Activated CD8-positive, alpha-beta memory T cell treated with anti-CD3 and anti-CD28 coated beads for 36 hours (primary cell): ENCODE results near the gene KRT16. TPM values are rescaled to one million over a fixed set of nuclear protein-coding genes. Genes with fewer than 3 reads are reported as not detected.
"Not testable (repeated sequence)": the region's sequence is repeated elsewhere in the genome, so short reads cannot be mapped to it uniquely, and the experiment has no call there.

Experiments
- CTCF ChIA-PET: fragments of 350-600 bp; sonication (Branson Sonifier 250); formaldehyde crosslinking; loops from one replicate; lab custom pipeline; 2021; ENCODE audit warnings: antibody characterized with exemption; lab: Charles Lee
- POLR2A ChIA-PET: fragments of 350-600 bp; sonication (Branson Sonifier 250); formaldehyde crosslinking; loops from one replicate; lab custom pipeline; 2021; ENCODE audit warnings: antibody characterized with exemption; lab: Charles Lee
- total RNA-seq, 2 experiments: library from RNA; stranded (reverse); gene quantifications; one replicate each; pipeline ENCODE4 v1.2.3, GENCODE V29; 2021

The KRT16 gene
- total RNA-seq, 2 experiments from 2014 or later, result not detected

DNA sequence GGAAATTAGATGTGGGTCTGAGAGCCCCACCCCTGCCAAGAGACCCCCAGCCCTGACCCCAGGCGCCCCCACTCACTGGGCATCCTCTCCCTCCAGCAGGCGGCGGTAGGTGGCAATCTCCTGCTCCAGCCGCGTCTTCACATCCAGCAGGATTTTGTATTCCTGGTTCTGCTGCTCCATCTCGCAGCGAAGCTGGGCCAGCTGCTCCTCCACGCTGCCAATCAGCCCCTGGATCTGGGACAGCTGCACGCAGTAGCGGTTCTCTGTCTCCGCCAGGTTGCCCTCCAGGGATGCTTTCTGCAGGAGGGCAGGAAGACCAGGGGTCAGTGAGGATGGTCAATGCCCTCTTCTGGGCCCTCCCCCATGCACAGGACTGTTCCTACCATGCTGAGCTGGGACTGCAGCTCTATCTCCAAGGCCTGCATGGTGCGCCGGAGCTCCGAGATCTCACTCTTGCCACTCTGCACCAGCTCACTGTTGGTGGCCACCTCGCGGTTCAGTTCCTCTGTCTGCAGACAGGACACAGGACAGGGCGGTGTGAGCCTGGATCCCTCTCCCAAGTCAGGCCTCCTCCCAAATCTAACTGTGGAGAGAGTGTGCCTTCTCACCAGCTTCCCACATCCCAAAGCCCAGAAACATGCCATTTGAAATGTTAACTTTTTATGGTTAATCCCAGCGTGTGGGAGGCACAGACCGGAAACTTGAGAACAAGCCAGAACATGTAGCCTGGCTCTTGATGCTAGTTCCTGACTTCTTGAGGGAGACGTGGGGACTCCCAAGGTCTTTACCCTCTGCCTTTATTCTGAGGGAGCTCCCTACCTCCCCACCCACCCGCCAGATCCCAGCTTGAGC lies 8.2 kb upstream of the KRT16 start:
- CTCF ChIA-PET, result no interaction called here
- POLR2A ChIA-PET, result no interaction called here

DNA sequence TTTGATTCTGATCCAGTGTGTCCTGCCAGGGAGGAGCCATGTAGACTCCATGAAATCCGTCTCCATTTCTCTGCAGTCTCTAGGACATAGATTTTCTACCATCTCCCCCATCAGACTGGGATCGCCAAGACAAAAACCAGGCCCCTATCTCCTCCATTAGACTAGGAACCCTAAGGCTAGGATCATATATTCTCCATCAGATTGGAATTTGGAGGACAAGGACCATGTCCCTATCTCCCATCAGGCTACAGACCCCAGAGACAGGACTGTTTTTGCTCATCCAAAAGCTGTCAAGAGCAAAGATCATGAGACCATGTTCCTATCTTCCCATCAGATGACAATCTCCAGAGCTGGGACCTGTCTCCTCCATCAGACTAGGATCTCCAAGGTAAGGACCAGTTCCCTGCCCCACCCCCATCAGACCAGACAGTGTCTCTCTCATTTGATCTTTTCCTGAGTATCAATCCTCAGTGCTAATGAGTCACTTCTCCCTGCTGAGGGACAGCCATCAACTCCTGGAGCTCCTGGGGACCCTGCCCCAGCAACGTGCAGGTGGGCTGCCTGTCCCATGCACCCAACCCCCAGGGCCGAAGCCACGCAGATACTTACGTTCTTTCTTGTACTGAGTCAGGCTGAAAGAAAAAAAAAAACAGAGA lies 7.5 kb upstream of the KRT16 start:
- POLR2A ChIA-PET, CTCF ChIA-PET: not testable (repeated sequence)

DNA sequence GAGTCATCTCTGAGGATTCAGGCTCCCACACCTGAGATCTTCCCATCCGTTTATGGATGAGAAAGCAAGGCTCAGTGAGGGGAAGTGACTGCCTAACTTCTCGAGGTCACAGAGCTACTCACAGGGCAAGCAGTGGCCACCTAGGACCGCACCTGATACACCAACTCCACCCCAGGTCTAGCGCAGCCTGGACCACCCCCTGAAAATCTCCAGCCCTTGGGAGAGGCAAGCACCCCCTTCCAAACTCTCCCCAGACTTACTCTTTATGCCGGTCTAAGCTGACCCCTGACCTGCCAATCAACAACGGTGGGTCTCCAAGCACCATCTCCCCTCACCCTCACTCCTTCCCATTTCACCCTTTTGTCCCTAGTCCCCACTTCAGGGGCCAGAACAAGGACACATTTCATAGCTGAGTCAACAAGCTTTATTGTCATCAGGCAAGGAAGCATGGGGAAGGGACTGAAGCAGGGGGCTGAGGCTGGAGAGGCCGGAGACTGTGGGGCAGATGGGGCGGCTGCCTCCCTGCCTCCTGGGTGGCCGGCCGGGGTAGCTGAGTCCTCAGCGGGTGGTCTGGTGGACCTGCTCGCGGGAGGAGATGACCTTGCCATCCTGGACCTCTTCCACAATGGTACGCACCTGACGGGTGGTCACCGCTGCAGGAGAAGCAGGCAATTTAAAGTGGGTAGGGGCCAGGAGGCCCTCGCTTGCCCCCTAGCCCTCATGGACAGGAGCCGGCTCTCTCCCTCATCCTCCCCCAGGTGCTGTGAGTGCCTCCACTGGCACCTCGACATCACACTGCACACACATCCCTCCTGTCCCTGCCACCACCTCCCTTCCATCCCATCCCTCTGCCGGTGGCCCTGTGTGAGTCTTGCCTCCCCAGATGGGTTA lies 6.7 kb upstream of the KRT16 start:
- CTCF ChIA-PET, result no interaction called here
- POLR2A ChIA-PET, result no interaction called here

DNA sequence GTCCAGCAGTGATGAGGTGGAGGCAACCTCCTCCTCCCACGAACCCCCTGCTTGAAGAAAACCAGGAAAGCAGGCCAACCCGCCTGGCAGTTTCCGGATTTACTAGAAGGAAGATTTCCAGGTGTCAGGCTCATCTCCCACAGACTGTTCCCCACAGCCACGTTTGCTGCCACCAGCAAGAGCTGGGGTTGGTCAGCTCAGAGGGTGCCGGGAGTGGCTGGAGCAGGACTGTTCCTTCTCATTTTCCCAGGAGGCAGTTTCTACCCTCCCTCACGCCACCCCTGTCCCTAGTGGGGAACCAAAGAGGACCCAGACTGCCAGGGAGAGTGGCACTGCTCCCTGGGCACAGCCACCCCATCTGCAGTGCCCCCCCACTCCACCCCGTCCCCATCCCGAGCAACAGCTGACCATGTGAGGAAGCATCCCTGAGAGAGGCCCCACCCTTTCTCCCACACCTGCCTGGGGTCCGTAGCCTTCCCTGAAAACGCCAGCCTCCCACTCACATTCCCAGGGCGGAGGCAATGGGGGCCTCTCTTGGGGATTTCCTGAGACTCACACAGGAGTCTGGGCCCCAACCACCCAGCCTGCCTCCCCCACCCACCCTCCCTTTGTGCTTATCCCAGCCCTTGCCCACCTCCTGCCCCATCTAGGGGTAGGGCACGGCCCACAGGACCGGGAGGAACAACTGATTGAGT lies 5.9 kb upstream of the KRT16 start:
- CTCF ChIA-PET, result no interaction called here
- POLR2A ChIA-PET, result no interaction called here

DNA sequence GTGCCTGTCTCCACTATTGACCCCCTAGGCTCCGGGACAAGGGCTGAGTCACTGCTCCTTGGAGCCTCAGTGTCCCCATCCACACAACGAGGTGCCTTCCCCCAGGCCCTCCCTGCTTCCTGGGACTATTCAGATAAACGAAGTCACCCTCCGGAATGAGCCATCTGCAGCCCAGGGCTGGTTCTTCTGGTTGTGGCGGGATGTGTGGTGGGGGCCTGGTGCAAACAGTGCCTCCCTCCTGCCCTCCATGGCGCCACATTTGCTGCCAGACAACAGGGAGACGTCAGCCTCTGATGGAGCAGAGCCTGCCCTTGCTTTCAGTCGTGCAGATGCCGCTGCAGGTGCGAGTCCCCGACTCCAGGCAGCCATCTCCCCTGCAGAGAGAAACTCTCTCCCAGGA lies 5.1 kb upstream of the KRT16 start:
- CTCF ChIA-PET, result no interaction called here

DNA sequence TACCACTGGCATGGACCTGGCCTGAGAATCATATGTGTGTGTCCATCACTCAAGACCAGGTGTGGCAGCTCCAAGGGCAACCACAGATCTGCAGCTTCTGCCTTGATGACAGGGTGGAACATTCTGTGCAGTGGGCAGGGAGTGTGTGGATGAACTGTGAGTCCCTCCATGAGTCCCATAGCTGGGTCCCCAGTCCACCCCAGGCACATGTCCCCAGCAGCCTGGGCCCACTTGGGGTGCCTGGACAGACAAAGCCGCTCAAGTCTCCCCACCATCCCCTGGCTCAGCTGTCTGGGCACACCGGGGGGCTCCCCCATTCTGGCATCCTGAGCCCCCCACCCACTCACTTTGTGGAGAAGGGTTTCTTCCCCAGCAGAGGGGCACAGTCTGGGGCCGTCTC lies 4.6 kb upstream of the KRT16 start:
- ChIA-PET POLR2A (no interaction called here), CTCF (no interaction called here)

More for the DNA sequence above, 5.1 kb upstream of the KRT16 start:
- POLR2A ChIA-PET, result no interaction called here

DNA sequence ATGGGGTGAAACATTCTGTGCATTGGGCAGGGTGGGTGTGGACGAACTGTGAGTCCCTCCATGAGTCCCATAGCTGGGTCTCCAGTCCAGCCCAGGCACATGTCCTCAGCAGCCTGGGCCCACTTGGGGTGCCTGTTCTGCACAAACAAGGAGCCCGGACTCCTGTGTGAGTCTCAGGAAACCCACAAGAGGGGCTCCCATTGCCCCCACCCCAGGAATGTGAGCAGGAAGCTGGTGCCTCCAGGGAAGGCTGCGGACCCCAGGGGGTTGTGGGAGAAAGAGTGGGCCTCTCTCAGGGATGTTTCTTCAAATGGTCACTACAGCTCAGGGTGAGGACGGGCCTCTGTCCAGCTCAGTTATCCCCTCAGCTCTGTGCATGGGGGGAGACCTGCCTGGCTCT lies 3.9 kb upstream of the KRT16 start:
- POLR2A ChIA-PET, CTCF ChIA-PET: not testable (repeated sequence)

DNA sequence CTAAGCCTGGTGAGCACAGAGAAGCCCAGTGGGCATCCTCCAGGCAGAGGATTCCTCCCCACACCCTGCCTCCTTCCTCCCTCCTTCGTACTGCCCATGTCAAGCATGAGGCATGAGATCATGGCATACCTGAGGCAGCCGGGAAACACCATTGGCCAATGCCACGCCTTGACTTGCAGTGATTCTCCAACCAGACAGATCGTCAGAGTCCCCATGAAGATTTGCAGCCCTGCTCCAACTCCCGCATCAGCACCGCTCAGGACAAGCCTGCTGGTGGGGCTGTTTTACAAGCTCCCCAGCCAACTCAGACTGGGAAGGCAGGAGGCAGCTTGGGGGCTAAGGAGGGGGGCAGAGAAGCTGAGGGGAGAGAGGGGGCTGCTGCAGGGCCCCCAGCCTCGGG lies 2.9 kb upstream of the KRT16 start:
- ChIA-PET POLR2A (no interaction called here), CTCF (no interaction called here)

DNA sequence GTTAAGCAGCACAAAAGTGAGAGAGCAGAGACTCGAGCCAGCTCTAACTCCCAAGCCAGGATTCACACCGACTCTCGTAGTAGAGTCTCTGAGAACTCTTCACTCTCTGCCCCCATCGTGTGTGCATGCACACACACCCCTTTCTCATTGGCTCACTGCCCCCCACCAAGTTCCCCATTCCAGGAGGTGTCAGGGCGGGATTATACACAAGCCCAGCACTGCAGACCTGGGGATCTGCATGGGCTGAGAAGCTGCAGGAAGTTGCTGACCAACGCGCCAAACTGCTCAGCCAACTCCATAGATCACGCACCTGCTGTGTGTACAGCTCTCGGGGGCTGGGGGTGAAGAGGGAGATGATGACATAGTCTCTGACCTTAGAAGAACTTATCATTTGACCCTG lies 2.2 kb upstream of the KRT16 start:
- POLR2A ChIA-PET, CTCF ChIA-PET: not testable (repeated sequence)

DNA sequence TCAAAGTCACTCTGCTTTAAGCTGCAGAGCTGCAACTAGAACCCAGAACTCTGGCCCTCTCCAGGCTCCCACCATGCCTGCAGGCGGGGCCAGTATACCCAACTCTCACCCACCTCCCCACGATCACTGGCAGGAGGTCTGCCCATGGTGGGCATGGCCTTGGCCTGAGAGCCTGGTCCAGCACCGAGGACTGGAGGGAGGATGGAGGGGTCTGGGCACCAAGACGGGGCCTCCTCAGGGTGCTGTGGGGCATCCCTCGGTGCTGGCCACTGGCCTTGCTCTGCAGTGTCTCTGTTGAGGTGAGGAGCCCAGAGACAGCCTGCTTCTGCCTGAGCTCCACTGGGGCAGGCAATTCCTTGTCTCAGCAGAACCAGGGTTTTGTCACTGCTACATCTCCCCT lies 1.5 kb upstream of the KRT16 start:
- POLR2A ChIA-PET, result no interaction called here
- CTCF ChIA-PET, result no interaction called here

DNA sequence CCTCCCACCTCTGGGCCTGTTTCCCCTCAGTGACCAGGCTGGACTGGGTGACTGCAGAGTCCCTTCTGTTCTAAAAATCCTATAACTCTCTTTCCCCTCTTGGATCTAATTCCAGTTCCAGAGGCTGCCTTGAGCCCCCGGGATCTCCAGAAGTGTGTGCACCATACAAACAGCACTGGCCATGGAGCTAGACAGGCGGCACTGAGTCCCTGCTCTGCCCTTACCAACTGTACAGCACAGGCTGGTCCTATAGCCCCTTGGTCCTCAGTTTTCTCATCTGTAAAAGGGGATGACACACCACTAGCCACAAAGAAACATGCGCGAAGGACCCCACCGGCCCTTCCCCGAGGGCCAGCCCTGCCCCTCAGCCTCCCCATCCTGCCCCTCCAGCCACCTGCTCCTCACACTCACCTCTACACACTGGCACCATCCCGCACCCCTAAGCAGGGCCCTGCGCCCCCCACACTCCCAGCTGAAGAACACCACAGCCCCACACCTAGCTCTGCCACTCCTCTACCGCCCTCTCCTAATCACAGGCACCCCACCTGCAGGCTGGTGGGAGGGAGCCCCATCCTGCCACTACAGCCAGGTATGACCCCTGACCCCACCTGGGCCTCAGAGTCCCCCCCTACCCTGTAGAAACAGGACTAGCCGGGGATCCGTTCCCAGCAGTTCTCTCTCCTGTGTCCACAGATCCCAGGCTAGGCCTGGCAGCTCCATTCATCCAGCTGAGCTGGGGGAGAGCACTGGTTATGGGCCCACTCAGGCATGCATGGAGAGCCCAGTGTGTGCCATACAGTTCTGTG lies 913 bp upstream of the KRT16 start:
- ChIA-PET CTCF (no interaction called here), POLR2A (no interaction called here)

DNA sequence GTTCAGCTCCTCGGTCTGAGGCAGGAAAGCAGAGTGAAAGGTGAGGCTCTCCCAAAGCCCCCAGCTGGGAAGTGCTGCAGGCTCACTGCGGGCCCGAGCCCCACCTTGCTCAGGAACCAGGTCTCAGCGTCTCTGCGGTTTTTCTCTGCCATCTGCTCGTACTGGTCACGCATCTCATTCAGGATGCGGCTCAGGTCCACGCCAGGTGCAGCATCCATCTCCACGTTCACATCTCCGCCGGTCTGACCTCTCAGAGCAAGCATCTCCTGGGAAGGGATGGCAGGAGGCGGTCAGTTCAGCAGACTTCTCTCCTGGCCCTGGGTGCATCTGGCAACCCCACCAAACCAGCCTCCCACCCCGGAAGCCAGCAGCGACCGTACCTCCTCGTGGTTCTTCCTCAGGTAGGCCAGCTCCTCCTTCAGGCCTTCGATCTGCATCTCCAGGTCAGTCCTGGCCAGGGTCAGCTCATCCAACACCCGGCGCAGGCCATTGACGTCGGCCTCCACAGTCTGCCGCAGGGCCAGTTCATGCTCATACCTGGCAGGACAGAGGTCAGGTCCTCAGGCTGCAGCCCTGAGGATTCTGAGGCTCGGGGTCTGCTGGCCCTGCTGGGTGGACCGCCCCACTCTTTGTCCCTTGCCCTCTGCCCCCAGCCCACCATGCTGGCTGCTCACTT lies 1.5 kb downstream of the KRT16 start:
- POLR2A ChIA-PET, result no interaction called here

DNA sequence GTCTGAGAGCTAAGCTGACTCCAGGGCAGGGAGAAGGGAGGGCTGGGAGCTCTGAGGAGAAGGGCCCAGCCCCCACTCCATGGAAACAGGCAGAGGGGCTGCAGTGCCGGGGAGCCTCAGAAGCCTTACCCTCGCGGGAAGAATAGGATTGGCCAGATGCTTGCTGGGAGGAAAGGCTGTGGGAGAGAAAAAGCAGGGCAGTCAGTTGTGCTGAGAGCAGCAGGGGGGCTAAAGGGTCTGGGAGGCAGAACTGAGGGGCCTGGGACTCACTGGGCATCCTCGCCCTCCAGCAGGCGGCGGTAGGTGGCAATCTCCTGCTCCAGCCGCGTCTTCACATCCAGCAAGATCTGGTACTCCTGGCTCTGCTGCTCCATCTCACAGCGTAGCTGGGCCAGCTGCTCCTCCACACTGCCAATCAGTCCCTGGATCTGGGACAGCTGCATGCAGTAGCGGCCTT lies 2.5 kb downstream of the KRT16 start:
- POLR2A ChIA-PET, CTCF ChIA-PET: not testable (repeated sequence)

More for the DNA sequence above, 1.5 kb downstream of the KRT16 start:
- CTCF ChIA-PET, result no interaction called here

DNA sequence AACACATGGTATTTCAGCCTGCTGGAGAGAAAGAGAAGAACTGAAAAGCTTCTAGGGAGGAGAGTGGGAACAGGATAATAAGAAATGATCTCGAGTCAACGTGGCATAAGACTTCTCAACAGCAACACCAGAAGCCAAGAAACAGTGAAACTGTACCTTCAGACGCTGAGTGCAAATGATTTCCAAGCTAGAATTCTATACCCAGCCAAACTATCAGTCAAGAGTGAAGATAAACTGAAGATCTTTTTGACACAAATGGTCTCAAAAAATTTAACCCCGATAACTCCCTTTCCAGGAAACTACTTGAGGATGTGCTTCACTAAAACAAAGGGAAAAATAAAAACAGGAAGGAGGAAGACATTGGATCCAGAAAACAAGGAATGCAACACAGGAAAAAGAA lies 5.6 kb downstream of the KRT16 start:
- CTCF ChIA-PET, result interaction anchor here (1.5 kb wide), 1 partner anchor 41 kb away, joined by 5 read pairs; no protein-coding TSS in a partner anchor
- POLR2A ChIA-PET, result not testable (repeated sequence)

DNA sequence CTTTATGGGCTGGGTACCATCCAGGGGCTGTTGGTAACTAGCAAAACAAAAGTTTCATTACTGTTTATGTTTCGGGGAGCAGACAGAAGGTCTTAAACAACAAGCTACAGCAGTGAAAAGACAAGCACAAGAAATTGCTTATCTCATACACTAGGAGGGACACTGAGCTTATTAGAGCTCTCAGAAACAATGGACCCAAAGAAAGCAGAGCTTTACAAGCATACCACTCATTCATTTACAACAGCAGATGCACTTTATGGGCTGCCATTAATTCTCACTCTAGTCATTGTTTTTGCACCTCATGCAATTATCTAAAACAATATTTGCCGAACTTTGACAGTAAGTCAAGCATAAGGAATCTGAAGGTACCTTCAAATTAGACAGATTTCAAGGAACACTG lies 10.0 kb downstream of the KRT16 start:
- CTCF ChIA-PET, result interaction anchor here (0.7 kb wide), 1 partner anchor 241 kb away, joined by 4 read pairs; no protein-coding TSS in a partner anchor
- POLR2A ChIA-PET, result no interaction called here

DNA sequence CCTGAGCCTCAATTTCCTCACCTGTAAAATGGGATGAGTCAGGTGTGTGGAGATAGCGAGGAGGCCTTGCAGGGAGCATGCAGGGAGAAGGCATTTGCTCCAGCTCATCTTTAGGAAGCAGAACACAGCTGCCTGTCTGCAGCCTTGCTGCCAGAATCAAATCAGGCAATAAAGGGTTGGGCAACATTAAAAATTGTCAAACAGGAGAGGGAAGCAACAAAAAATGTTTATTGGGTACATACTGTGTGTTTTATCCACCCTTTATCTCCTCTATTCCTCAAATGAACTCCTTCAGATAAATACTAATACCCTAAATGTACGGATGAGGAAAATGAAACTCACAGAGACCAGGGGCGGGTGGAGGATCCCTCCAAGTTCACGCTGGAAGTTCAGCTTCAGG lies 12.2 kb downstream of the KRT16 start:
- ChIA-PET POLR2A (no interaction called here), CTCF (no interaction called here)

DNA sequence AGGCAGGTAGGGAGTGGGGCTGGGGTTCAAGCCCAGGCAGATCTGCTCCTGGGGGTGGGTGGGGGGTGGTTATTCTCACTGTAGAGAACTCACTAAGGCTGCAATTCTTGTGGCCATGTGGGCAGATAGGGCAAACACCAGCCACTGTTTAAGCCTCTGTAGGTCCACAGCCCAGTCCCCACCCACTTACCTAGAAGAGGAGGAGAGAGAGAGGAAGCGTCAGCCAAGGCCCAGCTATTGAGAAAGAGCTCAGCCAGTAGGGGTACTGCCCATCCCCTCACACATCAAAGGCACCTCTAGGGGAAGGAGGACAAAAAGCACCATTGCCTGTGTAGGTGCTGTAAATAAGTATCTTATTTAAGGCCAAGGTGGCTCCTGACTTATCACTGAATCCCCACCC lies 12.9 kb downstream of the KRT16 start:
- POLR2A ChIA-PET, result no interaction called here

DNA sequence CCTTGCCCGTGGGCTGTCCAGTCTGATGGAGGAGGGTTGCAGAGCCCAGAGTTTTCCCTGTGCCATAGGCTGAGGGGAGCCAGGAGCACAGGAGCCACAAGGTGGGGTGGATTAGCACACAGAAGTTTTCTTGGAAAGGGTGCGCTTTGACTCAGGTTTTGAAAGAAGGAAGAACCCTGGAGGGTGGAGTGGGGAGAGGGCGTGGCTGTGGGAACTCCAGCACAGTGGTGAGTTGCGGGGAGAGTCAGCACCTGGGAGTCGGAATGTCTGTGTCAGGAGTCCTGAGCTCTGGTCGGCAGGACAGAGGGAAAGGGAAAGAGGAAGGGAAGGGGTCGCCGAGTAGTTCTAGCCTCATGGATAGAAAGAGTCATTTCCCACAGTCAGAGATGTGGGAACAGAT lies 17.0 kb downstream of the KRT16 start:
- ChIA-PET POLR2A (no interaction called here), CTCF (interaction anchor here (0.6 kb wide), 1 partner anchor 53 kb away, joined by 4 read pairs; no protein-coding TSS in a partner anchor)

More for the DNA sequence above, 12.9 kb downstream of the KRT16 start:
- CTCF ChIA-PET, result no interaction called here
